HEK293 (cell line): ENCODE results near the gene IGSF10.
A peak's percentile ranks its signal among the peaks of the same experiment; 100 is the strongest.

Experiments used
- CTCF ChIA-PET: fragments of 350-600 bp; formaldehyde crosslinking; extraction: SDS; loops from one replicate; lab custom pipeline; 2021; ENCODE audit warnings: antibody characterized with exemption; lab: Yijun Ruan, JAX
- POLR2A ChIA-PET: fragments of 300-600 bp; formaldehyde crosslinking; extraction: SDS; loops from one replicate; lab custom pipeline; 2020; ENCODE audit warnings: antibody characterized with exemption, inconsistent platforms; lab: Yijun Ruan, JAX
- H3K27ac ChIP-seq: fragments of 200-500 bp; sonication (Bioruptor generic); 2 replicates; pipeline ENCODE4 v1.5.1; 2014; ENCODE audit warnings: low read depth, low read length, control low read depth, inconsistent platforms; ENCODE audit errors: extremely low read depth
- H3K36me3 ChIP-seq, 2 experiments: fragments of 200-500 bp in 1 of 2; sonication (Bioruptor generic) in 1 of 2; 1 replicate in 1 of 2; 2 replicates in 1 of 2; pipeline ENCODE4 v1.5.1; 2014 to 2017; ENCODE audit warnings: inconsistent platforms in 2 of 2, low read length in 2 of 2; ENCODE audit not compliant: control insufficient read depth in 2 of 2, insufficient read depth in 1 of 2
- H3K4me1 ChIP-seq: fragments of 200-500 bp; sonication (Bioruptor generic); 2 replicates; pipeline ENCODE4 v1.5.1; 2014; ENCODE audit warnings: mild to moderate bottlenecking, low read length, inconsistent platforms; ENCODE audit not compliant: control insufficient read depth, insufficient read depth
- H3K4me3 ChIP-seq: 2 replicates; pipeline ENCODE4 v1.5.1; 2011; ENCODE audit warnings: low read depth, mild to moderate bottlenecking, control low read depth, low read length, moderate library complexity
- H3K9me3 ChIP-seq: fragments of 200-500 bp; sonication (Bioruptor generic); 2 replicates; pipeline ENCODE4 v1.5.1; 2014; ENCODE audit warnings: low read depth, low read length, inconsistent platforms; ENCODE audit not compliant: control insufficient read depth, insufficient read depth
- GLIS1 ChIP-seq: fragments of 450-650 bp; formaldehyde crosslinking; IDR thresholded peaks from 2 replicates; pipeline ENCODE4 v1.5.1; 2016; ENCODE audit warnings: missing biosample characterization, missing genetic modification characterization
- KLF7 ChIP-seq: fragments of 450-650 bp; formaldehyde crosslinking; IDR thresholded peaks from 2 replicates; pipeline ENCODE4 v1.5.1; 2016; ENCODE audit warnings: missing biosample characterization, missing genetic modification characterization, borderline replicate concordance
- SP7 ChIP-seq: fragments of 450-650 bp; formaldehyde crosslinking; IDR thresholded peaks from 2 replicates; pipeline ENCODE4 v1.5.1; 2016; ENCODE audit warnings: missing biosample characterization, missing genetic modification characterization
- ZBTB1 ChIP-seq: fragments of 450-650 bp; formaldehyde crosslinking; IDR thresholded peaks from 2 replicates; pipeline ENCODE4 v1.5.1; 2016; ENCODE audit warnings: missing biosample characterization, missing genetic modification characterization
- ZBTB48 ChIP-seq: fragments of 450-650 bp; formaldehyde crosslinking; IDR thresholded peaks from 2 replicates; pipeline ENCODE4 v1.5.1; 2016; ENCODE audit warnings: missing biosample characterization, missing genetic modification characterization
- ZNF10 ChIP-seq: fragments of 450-650 bp; formaldehyde crosslinking; IDR thresholded peaks from 2 replicates; pipeline ENCODE4 v1.5.1; 2017; ENCODE audit warnings: missing biosample characterization, missing genetic modification characterization
- ZNF112 ChIP-seq: fragments of 450-650 bp; formaldehyde crosslinking; IDR thresholded peaks from 2 replicates; pipeline ENCODE4 v1.5.0; 2017; ENCODE audit warnings: missing biosample characterization, missing genetic modification characterization
- ZNF140 ChIP-seq: fragments of 450-650 bp; formaldehyde crosslinking; IDR thresholded peaks from 2 replicates; pipeline ENCODE4 v1.5.1; 2016; ENCODE audit warnings: missing biosample characterization, missing genetic modification characterization
- ZNF174 ChIP-seq: fragments of 450-650 bp; formaldehyde crosslinking; IDR thresholded peaks from 2 replicates; pipeline ENCODE4 v1.5.0; 2017; ENCODE audit warnings: missing biosample characterization, mild to moderate bottlenecking, missing genetic modification characterization
- ZNF184 ChIP-seq: fragments of 450-650 bp; IDR thresholded peaks from 2 replicates; pipeline ENCODE4 v1.5.1; 2018; ENCODE audit warnings: missing biosample characterization, mild to moderate bottlenecking, missing genetic modification characterization
- ZNF211 ChIP-seq: fragments of 450-650 bp; formaldehyde crosslinking; IDR thresholded peaks from 2 replicates; pipeline ENCODE4 v1.5.1; 2016; ENCODE audit warnings: low read depth, missing biosample characterization, missing genetic modification characterization
- ZNF223 ChIP-seq: fragments of 450-650 bp; formaldehyde crosslinking; IDR thresholded peaks from 2 replicates; pipeline ENCODE4 v1.5.1; 2016; ENCODE audit warnings: missing biosample characterization, missing genetic modification characterization
- ZNF274 ChIP-seq, 2 experiments: fragments of 200-500 bp in 1 of 2; fragments of 450-650 bp in 1 of 2; sonication (Bioruptor generic) in 1 of 2; formaldehyde crosslinking in 1 of 2; IDR thresholded peaks; 2 replicates each; pipeline versions ENCODE4 v1.5.1 to v1.6.1; 2014 to 2016; ENCODE audit warnings: borderline replicate concordance in 1 of 2, inconsistent platforms in 1 of 2, low read length in 1 of 2, missing biosample characterization in 1 of 2, missing genetic modification characterization in 1 of 2
- ZNF311 ChIP-seq: fragments of 450-650 bp; formaldehyde crosslinking; IDR thresholded peaks from 2 replicates; pipeline ENCODE4 v1.5.1; 2017; ENCODE audit warnings: missing biosample characterization, missing genetic modification characterization, borderline replicate concordance
- ZNF404 ChIP-seq: fragments of 450-650 bp; formaldehyde crosslinking; IDR thresholded peaks from 2 replicates; pipeline ENCODE4 v1.5.1; 2017; ENCODE audit warnings: missing biosample characterization, missing genetic modification characterization
- ZNF416 ChIP-seq: fragments of 450-650 bp; formaldehyde crosslinking; IDR thresholded peaks from 2 replicates; pipeline ENCODE4 v1.5.1; 2016; ENCODE audit warnings: missing biosample characterization, missing genetic modification characterization
- ZNF521 ChIP-seq: fragments of 450-650 bp; formaldehyde crosslinking; IDR thresholded peaks from 2 replicates; pipeline ENCODE4 v1.5.1; 2017; ENCODE audit warnings: missing biosample characterization, mild to moderate bottlenecking, missing genetic modification characterization
- ZNF571 ChIP-seq: fragments of 450-650 bp; formaldehyde crosslinking; IDR thresholded peaks from 2 replicates; pipeline ENCODE4 v1.5.0; 2017; ENCODE audit warnings: missing biosample characterization, missing genetic modification characterization
- ZNF621 ChIP-seq: fragments of 450-650 bp; formaldehyde crosslinking; IDR thresholded peaks from 2 replicates; pipeline ENCODE4 v1.5.1; 2017; ENCODE audit warnings: missing biosample characterization, missing genetic modification characterization
- ZNF623 ChIP-seq: fragments of 450-650 bp; formaldehyde crosslinking; IDR thresholded peaks from 2 replicates; pipeline ENCODE4 v1.5.1; 2016; ENCODE audit warnings: missing biosample characterization, missing genetic modification characterization
- ZNF654 ChIP-seq: fragments of 450-650 bp; formaldehyde crosslinking; IDR thresholded peaks from 2 replicates; pipeline ENCODE4 v1.5.1; 2016; ENCODE audit warnings: low read depth, missing biosample characterization, missing genetic modification characterization
- ZNF660 ChIP-seq: fragments of 450-650 bp; IDR thresholded peaks from 2 replicates; pipeline ENCODE4 v1.5.1; 2018; ENCODE audit warnings: missing biosample characterization, mild to moderate bottlenecking, missing genetic modification characterization
- ZNF670 ChIP-seq: fragments of 450-650 bp; formaldehyde crosslinking; IDR thresholded peaks from 2 replicates; pipeline ENCODE4 v1.5.1; 2016; ENCODE audit warnings: missing biosample characterization, missing genetic modification characterization, low read depth
- ZNF701 ChIP-seq: fragments of 450-650 bp; formaldehyde crosslinking; IDR thresholded peaks from 2 replicates; pipeline ENCODE4 v1.5.1; 2016; ENCODE audit warnings: missing biosample characterization, missing genetic modification characterization
- ZNF76 ChIP-seq: fragments of 450-650 bp; formaldehyde crosslinking; IDR thresholded peaks from 2 replicates; pipeline ENCODE4; 2016; ENCODE audit warnings: low read depth, missing biosample characterization, missing genetic modification characterization, borderline replicate concordance
- TF ChIP-seq, protein P1 (sequence below): fragments of 450-650 bp; formaldehyde crosslinking; IDR thresholded peaks from 2 replicates; pipeline ENCODE4 v1.5.1; 2016; ENCODE audit warnings: missing biosample characterization, missing genetic modification characterization
- TF ChIP-seq, protein P2 (sequence below): fragments of 450-650 bp; formaldehyde crosslinking; IDR thresholded peaks from 2 replicates; pipeline ENCODE4 v1.5.1; 2016; ENCODE audit warnings: missing biosample characterization, missing genetic modification characterization
- TF ChIP-seq, protein P3 (sequence below): IDR thresholded peaks from 2 replicates; pipeline ENCODE4 v1.6.1; 2011; ENCODE audit warnings: mild to moderate bottlenecking, low read depth, low read length, borderline replicate concordance

Gene IGSF10

DNA sequence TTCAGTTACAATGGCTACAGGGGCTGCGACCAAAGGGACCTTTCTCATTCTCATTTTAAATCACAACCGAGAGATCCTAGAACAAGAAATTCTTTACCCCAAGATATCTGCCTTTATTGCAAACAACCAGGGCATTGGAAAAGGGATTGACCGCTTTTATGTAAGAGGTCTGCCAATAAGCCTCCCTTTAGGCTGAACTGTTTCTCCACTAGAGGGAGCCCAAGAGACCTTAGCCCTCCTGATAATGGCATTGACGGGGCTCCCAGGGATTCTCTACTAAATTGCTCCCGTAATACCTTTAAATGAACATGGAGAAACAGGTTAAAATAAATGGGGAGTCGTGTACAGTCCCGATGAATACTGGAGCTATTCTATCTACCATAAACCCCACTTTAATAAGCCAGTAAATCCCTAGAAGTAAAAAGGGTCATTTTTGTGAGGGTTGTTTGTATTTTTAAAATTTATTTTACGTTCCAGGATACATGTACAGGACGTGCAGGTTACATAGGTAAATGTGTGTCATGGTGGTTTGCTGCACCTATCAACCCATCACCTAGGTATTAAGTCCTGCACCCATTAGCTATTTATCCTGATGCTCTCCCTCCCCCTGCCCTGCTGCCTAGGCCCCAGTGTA, 7.5 kb upstream of the IGSF10 start:
- ChIA-PET POLR2A (no interaction called here), CTCF (interaction anchor here (0.6 to 2.8 kb wide), 12 partner anchors 8 to 594 kb away, joined by 3 to 19 read pairs (median 4); no protein-coding TSS in a partner anchor)
- no peak overlapping the region for H3K4me3 ChIP-seq
- H3K36me3 ChIP-seq: no peaks in the 10 kb centered on the region
- H3K27ac ChIP-seq: no peak overlapping the region
- TF ChIP-seq ZNF654 (tag by site-specific recombination) (peak; percentile 40), ZNF416 (no peak), ZNF701 (tag by site-specific recombination) (no peak), ZNF311 (no peak)
- H3K9me3 ChIP-seq: no peaks in the 10 kb centered on the region
- no peaks in the 10 kb centered on the region for H3K4me1 ChIP-seq

DNA sequence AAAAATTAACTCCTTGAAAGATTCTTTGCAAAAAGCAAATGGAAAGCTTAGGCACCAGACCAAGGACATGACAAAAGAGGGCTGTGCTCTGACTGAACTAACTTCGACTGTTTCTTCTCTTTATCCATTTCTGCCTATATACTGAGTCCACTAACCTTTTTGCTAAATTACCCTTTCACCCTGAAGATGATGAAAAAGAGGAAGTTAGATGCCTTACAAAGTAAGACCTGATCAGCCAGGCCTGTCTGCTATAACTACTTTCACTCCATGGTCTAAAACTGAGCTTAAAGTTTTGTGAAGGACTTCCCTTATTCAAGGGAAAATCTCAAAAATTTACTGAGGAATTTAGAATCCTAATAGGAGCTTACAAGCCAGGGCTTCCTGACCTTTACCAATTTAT, 6.2 kb upstream of the IGSF10 start:
- ChIA-PET CTCF (interaction anchor here (0.5 to 2.8 kb wide), 7 partner anchors 12 to 552 kb away, joined by 3 to 19 read pairs (median 3); no protein-coding TSS in a partner anchor), POLR2A (no interaction called here)
- TF ChIP-seq, protein P1, sequence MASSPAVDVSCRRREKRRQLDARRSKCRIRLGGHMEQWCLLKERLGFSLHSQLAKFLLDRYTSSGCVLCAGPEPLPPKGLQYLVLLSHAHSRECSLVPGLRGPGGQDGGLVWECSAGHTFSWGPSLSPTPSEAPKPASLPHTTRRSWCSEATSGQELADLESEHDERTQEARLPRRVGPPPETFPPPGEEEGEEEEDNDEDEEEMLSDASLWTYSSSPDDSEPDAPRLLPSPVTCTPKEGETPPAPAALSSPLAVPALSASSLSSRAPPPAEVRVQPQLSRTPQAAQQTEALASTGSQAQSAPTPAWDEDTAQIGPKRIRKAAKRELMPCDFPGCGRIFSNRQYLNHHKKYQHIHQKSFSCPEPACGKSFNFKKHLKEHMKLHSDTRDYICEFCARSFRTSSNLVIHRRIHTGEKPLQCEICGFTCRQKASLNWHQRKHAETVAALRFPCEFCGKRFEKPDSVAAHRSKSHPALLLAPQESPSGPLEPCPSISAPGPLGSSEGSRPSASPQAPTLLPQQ: no peak
- TF ChIP-seq ZNF274 (IDR thresholded peaks at IDR 0.05; ENCODE audit: low read length) (no peak), ZNF274 (tag by site-specific recombination; IDR thresholded peaks at IDR 0.05; ENCODE audit: borderline replicate concordance) (no peak), ZNF660 (tag by site-specific recombination) (no peak), ZNF140 (no peak), ZNF112 (tag by site-specific recombination) (no peak), ZNF654 (tag by site-specific recombination) (no peak), ZNF174 (tag by site-specific recombination) (no peak), ZNF223 (tag by site-specific recombination) (no peak), ZNF670 (tag by site-specific recombination) (no peak), ZNF623 (tag by site-specific recombination) (no peak), GLIS1 (tag by site-specific recombination) (no peak), ZBTB1 (tag by site-specific recombination) (no peak), ZNF184 (tag by site-specific recombination) (no peak), ZNF211 (tag by site-specific recombination) (no peak)
- TF ChIP-seq, all 188 proteins: peak for 0

DNA sequence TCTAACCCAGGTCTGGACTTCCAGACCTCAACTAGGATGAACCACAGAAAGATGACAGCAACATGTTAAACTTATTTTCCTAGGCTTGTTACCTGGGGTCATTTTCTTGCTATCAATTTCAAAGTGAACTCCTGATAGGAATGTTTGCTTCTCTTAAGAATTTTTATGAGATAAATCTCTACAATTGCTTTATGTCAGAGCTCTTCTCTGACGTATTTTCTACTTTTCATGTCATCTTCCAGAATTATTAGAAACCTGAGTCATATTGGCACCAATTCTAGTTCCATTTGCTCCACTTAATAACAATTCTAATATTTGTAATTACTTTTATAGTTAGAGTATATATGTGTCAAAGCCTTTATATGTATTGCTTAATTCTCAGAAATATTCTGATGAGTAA, 2.1 kb upstream of the IGSF10 start:
- Histone ChIP-seq H3K4me3 (no peak overlapping the region), H3K36me3 (no peaks in the 10 kb centered on the region), H3K4me1 (no peaks in the 10 kb centered on the region), H3K9me3 (no peaks in the 10 kb centered on the region), H3K27ac (no peak overlapping the region)
- POLR2A ChIA-PET: no interaction called here
- no peak for TF ChIP-seq ZNF571
- no peak for TF ChIP-seq ZNF223 (tag by site-specific recombination)
- TF ChIP-seq ZNF112 (tag by site-specific recombination): no peak
- TF ChIP-seq ZBTB48 (tag by site-specific recombination): no peak
- no peak for TF ChIP-seq SP7 (tag by site-specific recombination)
- no peak for TF ChIP-seq ZNF521
- no peak for TF ChIP-seq ZNF404
- TF ChIP-seq, protein P2, sequence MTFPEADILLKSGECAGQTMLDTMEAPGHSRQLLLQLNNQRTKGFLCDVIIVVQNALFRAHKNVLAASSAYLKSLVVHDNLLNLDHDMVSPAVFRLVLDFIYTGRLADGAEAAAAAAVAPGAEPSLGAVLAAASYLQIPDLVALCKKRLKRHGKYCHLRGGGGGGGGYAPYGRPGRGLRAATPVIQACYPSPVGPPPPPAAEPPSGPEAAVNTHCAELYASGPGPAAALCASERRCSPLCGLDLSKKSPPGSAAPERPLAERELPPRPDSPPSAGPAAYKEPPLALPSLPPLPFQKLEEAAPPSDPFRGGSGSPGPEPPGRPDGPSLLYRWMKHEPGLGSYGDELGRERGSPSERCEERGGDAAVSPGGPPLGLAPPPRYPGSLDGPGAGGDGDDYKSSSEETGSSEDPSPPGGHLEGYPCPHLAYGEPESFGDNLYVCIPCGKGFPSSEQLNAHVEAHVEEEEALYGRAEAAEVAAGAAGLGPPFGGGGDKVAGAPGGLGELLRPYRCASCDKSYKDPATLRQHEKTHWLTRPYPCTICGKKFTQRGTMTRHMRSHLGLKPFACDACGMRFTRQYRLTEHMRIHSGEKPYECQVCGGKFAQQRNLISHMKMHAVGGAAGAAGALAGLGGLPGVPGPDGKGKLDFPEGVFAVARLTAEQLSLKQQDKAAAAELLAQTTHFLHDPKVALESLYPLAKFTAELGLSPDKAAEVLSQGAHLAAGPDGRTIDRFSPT (tag by site-specific recombination): no peak
- no peak for TF ChIP-seq ZNF10 (tag by site-specific recombination)
- no peak for TF ChIP-seq ZNF76 (tag by site-specific recombination)
- no peak for TF ChIP-seq KLF7 (tag by site-specific recombination)
- TF ChIP-seq, protein P3, sequence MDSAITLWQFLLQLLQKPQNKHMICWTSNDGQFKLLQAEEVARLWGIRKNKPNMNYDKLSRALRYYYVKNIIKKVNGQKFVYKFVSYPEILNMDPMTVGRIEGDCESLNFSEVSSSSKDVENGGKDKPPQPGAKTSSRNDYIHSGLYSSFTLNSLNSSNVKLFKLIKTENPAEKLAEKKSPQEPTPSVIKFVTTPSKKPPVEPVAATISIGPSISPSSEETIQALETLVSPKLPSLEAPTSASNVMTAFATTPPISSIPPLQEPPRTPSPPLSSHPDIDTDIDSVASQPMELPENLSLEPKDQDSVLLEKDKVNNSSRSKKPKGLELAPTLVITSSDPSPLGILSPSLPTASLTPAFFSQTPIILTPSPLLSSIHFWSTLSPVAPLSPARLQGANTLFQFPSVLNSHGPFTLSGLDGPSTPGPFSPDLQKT: no peak
- no peak for TF ChIP-seq ZNF621
- CTCF ChIA-PET: interaction anchor here (0.6 to 1.0 kb wide), 3 partner anchors 22 to 132 kb away, joined by 3 to 5 read pairs (median 3); no protein-coding TSS in a partner anchor

More for the DNA sequence above, 6.2 kb upstream of the IGSF10 start:
- Histone ChIP-seq H3K36me3 (no peaks in the 10 kb centered on the region), H3K27ac (no peak overlapping the region), H3K4me3 (no peak overlapping the region), H3K4me1 (no peaks in the 10 kb centered on the region), H3K9me3 (no peaks in the 10 kb centered on the region)
